ENCODE results near the gene SLC4A5.

Gene SLC4A5

GRCh38 chr2:74385396-74385795 is 42.2 kb upstream of the SLC4A5 start:
- TF ChIP-seq NFIC (IDR thresholded peaks at IDR 0.05) (no peak), EP300 (IDR thresholded peaks at IDR 0.05; ENCODE audit: borderline replicate concordance) (no peak), RAD21 (IDR thresholded peaks at IDR 0.05; ENCODE audit: low read depth) (no peak), MAX (IDR thresholded peaks at IDR 0.05) (no peak), TCF12 (IDR thresholded peaks at IDR 0.05; ENCODE audit: low read depth) (no peak), EGR1 (IDR thresholded peaks at IDR 0.05) (no peak), CREB1 (IDR thresholded peaks at IDR 0.05; ENCODE audit: low read depth) (no peak), TAF1 (IDR thresholded peaks at IDR 0.05; ENCODE audit: low read depth) (no peak), REST (IDR thresholded peaks at IDR 0.05; ENCODE audit: low read depth) (no peak)

GRCh38 chr2:74384051-74384450 is 40.8 kb upstream of the SLC4A5 start:
- TF ChIP-seq MAX (IDR thresholded peaks at IDR 0.05) (no peak), FOXM1 (IDR thresholded peaks at IDR 0.05; ENCODE audit: borderline replicate concordance, low read depth) (no peak), TAF1 (IDR thresholded peaks at IDR 0.05; ENCODE audit: low read depth) (no peak), TCF12 (IDR thresholded peaks at IDR 0.05; ENCODE audit: low read depth) (no peak), YY1 (IDR thresholded peaks at IDR 0.05; ENCODE audit: low read depth) (no peak), RAD21 (IDR thresholded peaks at IDR 0.05; ENCODE audit: low read depth) (no peak), EP300 (IDR thresholded peaks at IDR 0.05; ENCODE audit: borderline replicate concordance) (no peak), CEBPB (IDR thresholded peaks at IDR 0.05) (no peak), NFIC (IDR thresholded peaks at IDR 0.05) (no peak), CREB1 (IDR thresholded peaks at IDR 0.05; ENCODE audit: low read depth) (no peak), ZBTB7A (IDR thresholded peaks at IDR 0.05; ENCODE audit: low read depth) (no peak), USF1 (IDR thresholded peaks at IDR 0.05) (no peak), EGR1 (IDR thresholded peaks at IDR 0.05) (no peak), REST (IDR thresholded peaks at IDR 0.05; ENCODE audit: low read depth) (no peak), TEAD4 (IDR thresholded peaks at IDR 0.05) (no peak)

- TF ChIP-seq CREB1 (IDR thresholded peaks at IDR 0.05; ENCODE audit: low read depth) (no peak), EGR1 (IDR thresholded peaks at IDR 0.05) (no peak), TCF12 (IDR thresholded peaks at IDR 0.05; ENCODE audit: low read depth) (no peak), FOXM1 (IDR thresholded peaks at IDR 0.05; ENCODE audit: borderline replicate concordance, low read depth) (no peak), CEBPB (IDR thresholded peaks at IDR 0.05) (no peak)
These were observed 40.0 kb upstream of the SLC4A5 start for GRCh38 chr2:74383254-74383653.

GRCh38 chr2:74381751-74382150 is 38.5 kb upstream of the SLC4A5 start:
- no peak for TF ChIP-seq TEAD4 (IDR thresholded peaks at IDR 0.05)
- TF ChIP-seq MAX (IDR thresholded peaks at IDR 0.05): no peak
- TF ChIP-seq YY1 (IDR thresholded peaks at IDR 0.05; ENCODE audit: low read depth): no peak
- no peak for TF ChIP-seq TCF12 (IDR thresholded peaks at IDR 0.05; ENCODE audit: low read depth)
- TF ChIP-seq EGR1 (IDR thresholded peaks at IDR 0.05): no peak
- no peak for TF ChIP-seq NFIC (IDR thresholded peaks at IDR 0.05)
- no peak for TF ChIP-seq USF1 (IDR thresholded peaks at IDR 0.05)
- TF ChIP-seq TAF1 (IDR thresholded peaks at IDR 0.05; ENCODE audit: low read depth): no peak

GRCh38 chr2:74379851-74380789 is 36.9 kb upstream of the SLC4A5 start, which contains the start of gene DCTN1:
Gene DCTN1 (minus strand): TSS chr2:74380311. CDS start chr2:74380037, 274 bp downstream.
- TF ChIP-seq MAX (IDR thresholded peaks at IDR 0.05) (peak; percentile 19; the same call in 1 of the 2 replicates), TAF1 (IDR thresholded peaks at IDR 0.05; ENCODE audit: low read depth) (no peak)
